AG10803 (cell line): ENCODE measurements around the gene SLC7A1.
A peak's percentile ranks its signal among the peaks of the same experiment; 100 is the strongest.

ENCODE experiments used
- DNase-seq: peaks from one replicate; pipeline ENCODE4 v3.0.0; 2010; ENCODE audit warnings: low read depth
- H3K4me3 ChIP-seq: 2 replicates; pipeline ENCODE4 v1.5.1; 2011; ENCODE audit warnings: mild to moderate bottlenecking, low read length, control low read depth
- CTCF ChIP-seq: conservative IDR thresholded peaks from 2 replicates; pipeline ENCODE4 v1.5.1; 2011; ENCODE audit warnings: mild to moderate bottlenecking, low read length, control low read depth, inconsistent platforms

Gene SLC7A1

GRCh38 chr13:29513002-29513980, 82.2 kb downstream of the SLC7A1 start:
- no peak overlapping the region for H3K4me3 ChIP-seq
- DNase-seq, result peak; percentile 39
- no peak for TF ChIP-seq CTCF

- TF ChIP-seq CTCF, result no peak
- DNase-seq, result peak; percentile 77
- no peak overlapping the region for H3K4me3 ChIP-seq
Measured at GRCh38 chr13:29511980-29512379, 83.5 kb downstream of the SLC7A1 start.

- no peak for TF ChIP-seq CTCF
- H3K4me3 ChIP-seq, result no peak overlapping the region
- DNase-seq, result no peak
Measured at GRCh38 chr13:29511106-29511796, 84.2 kb downstream of the SLC7A1 start.

- no peak overlapping the region for H3K4me3 ChIP-seq
- no peak for TF ChIP-seq CTCF
- no peak for DNase-seq
Measured at GRCh38 chr13:29510651-29511084, 84.8 kb downstream of the SLC7A1 start.

- TF ChIP-seq CTCF, result no peak
- DNase-seq, result peak; percentile 34
Measured at GRCh38 chr13:29509999-29510589, 85.4 kb downstream of the SLC7A1 start.

GRCh38 chr13:29508876-29509252, 86.6 kb downstream of the SLC7A1 start:
- no peak overlapping the region for H3K4me3 ChIP-seq
- DNase-seq, result no peak
- TF ChIP-seq CTCF, result no peak

More at GRCh38 chr13:29509999-29510589, 85.4 kb downstream of the SLC7A1 start:
- H3K4me3 ChIP-seq, result no peak overlapping the region
